VCaP (cell line): Measurements from ENCODE around the gene ENHO.

ENCODE experiments used
- H3K27ac ChIP-seq: fragments of 450-650 bp; 2 replicates; pipeline ENCODE4 v1.5.1; 2017
- CTCF ChIP-seq: fragments of 450-650 bp; conservative IDR thresholded peaks from 2 replicates; pipeline ENCODE4 v1.5.1; 2017; ENCODE audit warnings: mild to moderate bottlenecking, moderate library complexity

ENHO gene

DNA sequence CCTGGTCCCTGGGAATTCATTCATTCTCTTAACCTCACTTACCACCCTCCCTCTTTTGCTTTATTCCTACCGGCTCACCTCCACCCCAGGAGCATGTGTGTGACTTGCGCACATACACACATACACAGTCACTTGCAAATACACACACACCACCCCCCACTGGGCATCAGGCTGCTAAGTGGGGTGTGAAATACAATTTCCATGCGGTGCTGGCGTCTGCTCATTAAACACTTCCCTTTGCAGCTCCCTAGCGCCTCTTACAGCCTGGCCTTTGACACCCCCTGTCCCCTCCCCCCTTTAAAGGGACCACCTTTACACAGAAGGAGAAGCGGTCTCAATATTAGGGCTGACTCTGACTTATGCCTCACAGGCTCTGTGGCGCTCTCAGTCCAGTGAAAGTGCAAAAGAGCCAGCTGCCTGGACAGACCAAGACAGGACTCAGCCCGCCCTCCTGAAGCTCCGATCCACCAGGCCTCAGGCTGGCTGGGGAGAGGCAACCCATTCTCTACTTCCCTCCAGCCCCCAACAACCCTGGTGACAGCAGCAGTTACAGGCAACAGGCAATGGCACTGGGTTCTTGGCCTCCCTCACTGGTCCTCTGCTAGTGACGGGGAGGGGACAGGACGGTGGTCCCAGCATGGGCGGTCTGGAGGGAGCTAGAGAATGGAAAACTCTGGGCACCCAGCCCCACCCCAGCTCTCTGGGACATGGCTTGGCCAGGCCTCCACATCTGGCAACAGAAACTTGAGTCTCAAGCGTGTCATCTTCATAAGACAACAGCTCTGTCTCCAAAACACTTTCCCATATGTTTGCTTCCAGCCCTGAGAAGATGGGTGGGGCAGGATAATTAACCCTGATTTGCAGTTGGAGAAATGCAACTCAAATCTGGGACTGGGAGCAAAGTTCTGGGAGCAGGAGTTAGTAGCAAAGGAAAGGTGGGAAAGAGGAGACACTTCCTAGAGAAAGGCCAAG lies 12.0 kb downstream of the ENHO start:
- TF ChIP-seq CTCF: no peak
- H3K27ac ChIP-seq: no peak overlapping the region; the same call in 1 of the 2 replicates

DNA sequence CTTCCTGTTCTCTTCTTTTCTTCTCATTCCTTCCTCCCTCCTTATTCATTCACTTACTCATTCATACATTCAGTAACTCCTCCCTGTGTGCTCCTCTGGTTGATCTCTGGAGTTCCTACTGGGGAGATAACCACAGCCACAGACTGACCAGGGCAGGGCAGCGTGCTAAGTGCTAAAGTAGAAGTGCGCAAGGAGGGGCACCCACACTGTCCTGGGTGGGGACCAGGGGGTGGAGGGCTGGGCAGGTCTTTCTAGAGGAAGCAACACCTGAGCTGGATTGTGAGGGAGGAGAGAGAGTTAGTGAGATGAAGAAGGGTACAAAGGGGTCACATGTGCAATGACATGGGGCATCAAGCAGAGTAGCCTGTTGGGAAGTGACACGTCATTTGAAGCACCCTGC lies 13.8 kb downstream of the ENHO start:
- H3K27ac ChIP-seq: peak overlapping the region; percentile 30; the same call in 1 of the 2 replicates
- no peak for TF ChIP-seq CTCF

- TF ChIP-seq CTCF: no peak
- H3K27ac ChIP-seq: no peak overlapping the region
Measured at GRCh38 chr9:34508463-34508862, 14.3 kb downstream of the ENHO start.

GRCh38 chr9:34507966-34508365 lies 14.8 kb downstream of the ENHO start:
- no peak for TF ChIP-seq CTCF
- no peak overlapping the region for H3K27ac ChIP-seq

- H3K27ac ChIP-seq: no peak overlapping the region
- no peak for TF ChIP-seq CTCF
Measured at GRCh38 chr9:34507556-34507955, 15.2 kb downstream of the ENHO start.

GRCh38 chr9:34506623-34507022 lies 16.2 kb downstream of the ENHO start:
- TF ChIP-seq CTCF: no peak
- H3K27ac ChIP-seq: no peak overlapping the region; the same call in 1 of the 2 replicates

DNA sequence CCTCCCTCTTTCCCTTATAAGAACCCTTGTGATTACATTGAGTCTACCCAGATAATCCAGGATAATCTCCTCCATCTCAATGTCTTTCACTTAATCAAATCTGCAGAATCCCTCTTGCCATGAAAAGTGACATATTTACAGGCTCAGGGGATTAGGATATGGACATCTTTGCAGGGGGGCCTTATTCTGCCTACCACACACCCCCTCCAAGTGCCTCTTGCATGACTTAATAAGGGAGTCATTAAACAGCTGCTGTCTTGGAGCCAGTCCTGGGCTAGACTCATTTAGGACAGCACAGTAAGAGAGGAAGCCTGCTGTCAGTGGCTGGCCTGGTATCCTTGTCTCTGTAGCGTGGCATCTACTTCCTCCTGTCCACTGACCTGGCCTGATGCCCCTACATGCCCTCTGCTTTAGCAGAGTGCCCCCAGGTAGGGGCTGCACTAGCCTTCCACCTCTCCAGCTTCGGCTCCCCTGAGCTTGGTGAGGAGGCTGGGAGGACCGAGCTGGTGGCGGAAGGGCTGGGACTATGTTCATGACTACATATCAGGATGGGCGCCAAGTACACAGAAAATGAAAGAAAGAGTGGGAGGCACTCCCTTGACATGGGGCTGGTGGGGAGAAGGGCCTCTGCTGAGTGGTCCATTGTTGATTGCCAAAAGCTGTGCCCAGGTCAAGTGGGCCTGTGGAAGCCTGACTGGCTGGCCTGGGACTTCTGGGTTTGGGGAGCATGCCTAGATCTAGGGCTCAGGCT lies 17.2 kb downstream of the ENHO start:
- TF ChIP-seq CTCF: no peak

More for the DNA sequence above, 17.2 kb downstream of the ENHO start:
- H3K27ac ChIP-seq: peak overlapping the region; percentile 76
